Osteoblast (primary cell): ENCODE measurements around the gene CD38. TPM values are rescaled to one million over a fixed set of nuclear protein-coding genes. Genes with fewer than 3 reads are reported as not detected.

Experiments
- DNase-seq: peaks from one replicate; pipeline ENCODE4 v3.0.0; 2011; ENCODE audit warnings: low spot score, mixed read lengths; ENCODE audit not compliant: insufficient read length; ENCODE audit errors: missing footprints
- H2AFZ ChIP-seq: 2 replicates; pipeline ENCODE4 v1.6.0; 2011; ENCODE audit warnings: mild to moderate bottlenecking, low read length
- H3K27ac ChIP-seq: 2 replicates; pipeline ENCODE4 v1.5.1; 2011; ENCODE audit warnings: mild to moderate bottlenecking, low read depth, low read length, moderate library complexity
- H3K27me3 ChIP-seq: 2 replicates; pipeline ENCODE4 v1.6.0; 2012; ENCODE audit warnings: mild to moderate bottlenecking, control low read depth, inconsistent platforms, low read length, moderate library complexity; ENCODE audit not compliant: insufficient read depth
- H3K36me3 ChIP-seq: 2 replicates; pipeline ENCODE4 v1.5.1; 2011; ENCODE audit warnings: mild to moderate bottlenecking, low read length, control low read depth, moderate library complexity; ENCODE audit not compliant: insufficient read depth
- H3K4me1 ChIP-seq: 2 replicates; pipeline ENCODE4 v1.5.1; 2011; ENCODE audit warnings: mild to moderate bottlenecking, low read length, control low read depth, moderate library complexity; ENCODE audit not compliant: insufficient read depth
- H3K4me2 ChIP-seq: 2 replicates; pipeline ENCODE4 v1.6.0; 2011; ENCODE audit warnings: mild to moderate bottlenecking, low read length; ENCODE audit not compliant: insufficient read depth
- H3K4me3 ChIP-seq: fragments of 200-600 bp; sonication (generic); 3 replicates; pipeline ENCODE4 v1.5.1; 2012; ENCODE audit warnings: mild to moderate bottlenecking, low read length, inconsistent platforms; ENCODE audit not compliant: insufficient read depth
- H3K79me2 ChIP-seq: 2 replicates; pipeline ENCODE4 v1.6.0; 2012; ENCODE audit warnings: mild to moderate bottlenecking, low read length, control low read depth, inconsistent platforms; ENCODE audit not compliant: insufficient read depth
- H3K9me3 ChIP-seq: 2 replicates; pipeline ENCODE4 v1.5.1; 2011; ENCODE audit warnings: low read depth, low read length, control low read depth
- H4K20me1 ChIP-seq: 2 replicates; pipeline ENCODE4 v1.6.0; 2012; ENCODE audit warnings: mild to moderate bottlenecking, low read length, control low read depth; ENCODE audit not compliant: insufficient read depth
- total RNA-seq: library from RNA; depleted of rRNA; stranded (reverse); fragments of >200 nt; gene quantifications from 2 replicates; pipeline ENCODE4 v1.2.3, GENCODE V29; 2012
- TF ChIP-seq, protein P1 (sequence below): IDR thresholded peaks from 2 replicates; pipeline ENCODE4 v1.5.1; 2011; ENCODE audit warnings: mild to moderate bottlenecking, low read depth, low read length, moderate library complexity; ENCODE audit errors: extremely low read depth

The CD38 gene
- total RNA-seq, 1 donor: under 0.01 TPM

DNA sequence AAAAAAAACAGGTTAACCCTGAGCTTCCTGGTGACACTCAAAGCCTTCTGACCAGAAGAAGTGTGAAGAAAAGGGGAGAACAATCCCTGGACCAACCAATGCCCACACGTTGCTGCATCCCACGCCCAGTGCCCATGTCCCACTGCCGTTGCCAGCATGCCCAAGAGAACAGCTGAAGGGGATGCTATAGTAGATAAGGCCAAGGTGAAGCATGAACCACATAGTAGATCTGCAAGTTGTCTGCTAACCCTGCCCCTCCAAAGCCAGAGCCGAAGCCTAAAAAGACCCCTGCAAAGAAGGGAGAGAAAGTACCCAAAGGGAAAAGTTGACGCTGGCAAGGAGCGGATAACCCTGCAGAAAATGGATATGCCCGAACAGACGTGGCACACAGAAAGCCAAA lies 11.3 kb upstream of the CD38 start:
- Histone ChIP-seq H2AFZ (no peak overlapping the region), H3K36me3 (no peaks in the 10 kb centered on the region), H3K4me2 (no peak overlapping the region), H4K20me1 (no peaks in the 10 kb centered on the region), H3K27me3 (peaks cover 22% of the 10 kb centered on the region), H3K79me2 (no peaks in the 10 kb centered on the region), H3K27ac (no peak overlapping the region), H3K4me3 (no peak overlapping the region), H3K9me3 (no peaks in the 10 kb centered on the region), H3K4me1 (no peaks in the 10 kb centered on the region)
- TF ChIP-seq, protein P1, sequence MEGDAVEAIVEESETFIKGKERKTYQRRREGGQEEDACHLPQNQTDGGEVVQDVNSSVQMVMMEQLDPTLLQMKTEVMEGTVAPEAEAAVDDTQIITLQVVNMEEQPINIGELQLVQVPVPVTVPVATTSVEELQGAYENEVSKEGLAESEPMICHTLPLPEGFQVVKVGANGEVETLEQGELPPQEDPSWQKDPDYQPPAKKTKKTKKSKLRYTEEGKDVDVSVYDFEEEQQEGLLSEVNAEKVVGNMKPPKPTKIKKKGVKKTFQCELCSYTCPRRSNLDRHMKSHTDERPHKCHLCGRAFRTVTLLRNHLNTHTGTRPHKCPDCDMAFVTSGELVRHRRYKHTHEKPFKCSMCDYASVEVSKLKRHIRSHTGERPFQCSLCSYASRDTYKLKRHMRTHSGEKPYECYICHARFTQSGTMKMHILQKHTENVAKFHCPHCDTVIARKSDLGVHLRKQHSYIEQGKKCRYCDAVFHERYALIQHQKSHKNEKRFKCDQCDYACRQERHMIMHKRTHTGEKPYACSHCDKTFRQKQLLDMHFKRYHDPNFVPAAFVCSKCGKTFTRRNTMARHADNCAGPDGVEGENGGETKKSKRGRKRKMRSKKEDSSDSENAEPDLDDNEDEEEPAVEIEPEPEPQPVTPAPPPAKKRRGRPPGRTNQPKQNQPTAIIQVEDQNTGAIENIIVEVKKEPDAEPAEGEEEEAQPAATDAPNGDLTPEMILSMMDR: no peak
- no peak for DNase-seq

DNA sequence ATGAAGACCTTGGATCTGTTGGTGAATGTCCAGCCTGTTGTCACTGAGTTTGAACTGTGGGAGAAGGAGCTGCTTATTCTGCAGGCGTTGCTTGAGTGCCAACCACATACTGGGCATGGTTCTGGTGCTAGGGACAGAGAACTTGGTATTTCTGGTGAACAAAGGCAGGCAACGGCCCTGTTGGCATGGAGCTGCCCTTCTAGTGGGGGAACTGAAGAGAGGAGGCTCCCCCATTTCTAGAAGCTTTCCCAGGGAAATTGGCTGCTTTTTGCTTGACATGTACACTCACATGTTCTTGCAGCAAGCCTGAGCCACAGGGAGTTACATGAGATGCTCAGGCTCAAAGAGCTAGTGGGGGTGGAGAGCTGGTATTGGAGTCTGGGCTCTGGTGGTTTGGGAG lies 8.9 kb upstream of the CD38 start:
- H4K20me1 ChIP-seq: no peaks in the 10 kb centered on the region
- peaks cover 46% of the 10 kb centered on the region for H3K27me3 ChIP-seq
- H3K79me2 ChIP-seq: no peaks in the 10 kb centered on the region
- H3K36me3 ChIP-seq: no peaks in the 10 kb centered on the region
- TF ChIP-seq, protein P1: no peak
- no peak overlapping the region for H2AFZ ChIP-seq
- no peaks in the 10 kb centered on the region for H3K4me1 ChIP-seq
- H3K4me3 ChIP-seq: no peak overlapping the region
- H3K27ac ChIP-seq: no peak overlapping the region
- H3K4me2 ChIP-seq: no peak overlapping the region
- DNase-seq: no peak
- H3K9me3 ChIP-seq: no peaks in the 10 kb centered on the region

DNA sequence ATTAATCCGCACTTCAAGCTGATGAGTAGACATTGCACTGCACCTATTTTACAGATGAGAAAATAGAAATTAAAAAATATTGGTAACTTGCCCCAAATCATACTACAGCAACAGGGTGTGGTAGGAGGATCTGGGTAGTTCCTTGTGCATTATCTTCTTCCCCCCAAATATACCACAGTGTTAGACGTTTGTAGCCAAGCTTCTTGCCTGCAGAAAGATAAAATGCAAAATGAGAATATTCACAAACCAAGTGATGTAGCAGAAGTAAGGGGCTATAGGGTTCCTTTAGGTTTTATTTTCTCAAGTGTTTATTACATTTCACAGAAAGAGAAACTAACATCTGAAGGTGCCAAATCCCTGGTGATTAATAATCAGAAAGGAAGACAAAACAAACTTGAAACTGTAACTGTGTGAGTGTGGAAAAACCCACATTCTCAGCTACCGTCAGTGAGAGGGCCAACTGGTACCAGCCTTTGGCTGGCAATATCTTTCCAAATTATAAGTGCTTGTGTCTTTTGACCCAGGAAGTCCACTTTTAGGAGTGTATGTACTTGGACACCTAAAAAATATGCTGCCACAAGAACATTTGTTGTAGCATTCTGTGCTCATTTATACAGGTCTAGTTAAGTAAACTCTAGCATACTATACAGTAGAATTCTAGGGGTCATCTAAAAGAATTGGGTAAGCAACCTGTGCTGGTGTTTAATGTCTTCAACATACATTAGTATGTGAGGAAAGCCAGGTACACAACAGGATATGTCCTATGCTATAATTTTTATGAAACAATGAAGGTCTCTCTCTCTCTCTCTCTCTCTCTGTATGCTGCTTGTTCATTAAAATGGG lies 6.7 kb upstream of the CD38 start:
- H3K4me3 ChIP-seq: no peak overlapping the region
- no peak overlapping the region for H3K4me2 ChIP-seq
- no peaks in the 10 kb centered on the region for H3K36me3 ChIP-seq
- TF ChIP-seq, protein P1: no peak
- no peaks in the 10 kb centered on the region for H3K4me1 ChIP-seq
- no peak overlapping the region for H3K27ac ChIP-seq
- H3K9me3 ChIP-seq: no peaks in the 10 kb centered on the region
- H2AFZ ChIP-seq: no peak overlapping the region
- H3K79me2 ChIP-seq: no peaks in the 10 kb centered on the region
- peaks cover 55% of the 10 kb centered on the region for H3K27me3 ChIP-seq
- DNase-seq: no peak
- H4K20me1 ChIP-seq: no peaks in the 10 kb centered on the region

DNA sequence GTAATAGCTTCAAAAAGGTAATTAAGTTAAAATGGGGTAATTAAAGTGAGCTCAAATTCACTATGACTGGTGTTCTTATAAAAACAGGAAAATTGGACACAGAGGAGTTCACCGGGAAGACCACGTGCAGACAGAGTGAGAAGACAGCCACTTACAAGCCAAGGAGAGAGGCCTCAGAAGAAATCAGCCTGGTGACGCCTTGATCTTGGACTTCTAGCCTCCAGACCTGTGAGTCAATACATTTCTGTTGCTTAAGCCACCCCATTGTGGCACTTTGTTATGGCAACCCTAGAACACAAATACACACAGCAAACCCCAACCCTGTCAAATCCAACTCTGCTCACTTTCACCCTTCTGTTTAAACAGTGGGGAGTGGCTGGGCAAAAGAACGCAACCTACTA lies 4.1 kb upstream of the CD38 start:
- H3K4me2 ChIP-seq: no peak overlapping the region
- DNase-seq: no peak
- H3K27me3 ChIP-seq: peaks cover 74% of the 10 kb centered on the region
- H4K20me1 ChIP-seq: no peaks in the 10 kb centered on the region
- H3K79me2 ChIP-seq: no peaks in the 10 kb centered on the region
- H3K9me3 ChIP-seq: no peaks in the 10 kb centered on the region
- TF ChIP-seq, protein P1: no peak
- H3K4me1 ChIP-seq: peaks cover 2% of the 10 kb centered on the region
- no peak overlapping the region for H3K4me3 ChIP-seq
- H2AFZ ChIP-seq: no peak overlapping the region
- H3K27ac ChIP-seq: no peak overlapping the region
- H3K36me3 ChIP-seq: no peaks in the 10 kb centered on the region
